CD14-positive monocyte (primary cell): ENCODE measurements around the gene RASGRP3. TPM values are rescaled to one million over a fixed set of nuclear protein-coding genes. Genes with fewer than 3 reads are reported as not detected.

Experiments
- DNase-seq, 3 donors: peaks; one replicate each; pipeline ENCODE4 v3.0.0-alpha.2; 2011 to 2022
- H2AFZ ChIP-seq: 2 replicates; pipeline ENCODE4 v1.6.0; 2012; ENCODE audit warnings: mild to moderate bottlenecking, low read depth, low read length, inconsistent platforms; ENCODE audit not compliant: insufficient read depth, poor library complexity, severe bottlenecking
- H3K27ac ChIP-seq, 2 donors: 1 replicate in 1 of 2; 2 replicates in 1 of 2; pipeline ENCODE4 v1.5.1; 2012 to 2013; ENCODE audit warnings: low read length in 2 of 2, control low read depth in 1 of 2, inconsistent platforms in 1 of 2, low read depth in 1 of 2, mild to moderate bottlenecking in 1 of 2
- H3K27me3 ChIP-seq, 2 donors: one replicate each; pipeline versions ENCODE4 v1.6.0 to v1.6.1; 2011 to 2013; ENCODE audit warnings: low read length in 2 of 2; ENCODE audit not compliant: control insufficient read depth in 2 of 2, insufficient read depth in 2 of 2
- H3K36me3 ChIP-seq, 2 donors: replicated peaks in 1 of 2; 1 replicate in 1 of 2; 2 replicates in 1 of 2; pipeline versions ENCODE4 v1.5.1 to v1.6.1; 2012 to 2013; ENCODE audit warnings: low read length in 2 of 2, control low read depth in 1 of 2, inconsistent platforms in 1 of 2, mild to moderate bottlenecking in 1 of 2; ENCODE audit not compliant: insufficient read depth in 2 of 2, control insufficient read depth in 1 of 2
- H3K4me1 ChIP-seq, 2 donors: 1 replicate in 1 of 2; 2 replicates in 1 of 2; pipeline versions ENCODE4 v1.5.1 to v1.6.1; 2012 to 2013; ENCODE audit warnings: low read length in 2 of 2, control low read depth in 1 of 2, inconsistent platforms in 1 of 2, mild to moderate bottlenecking in 1 of 2, moderate library complexity in 1 of 2; ENCODE audit not compliant: insufficient read depth in 2 of 2, control insufficient read depth in 1 of 2
- H3K4me2 ChIP-seq: replicated peaks from 2 replicates; pipeline ENCODE3; 2012; ENCODE audit warnings: low read length, moderate library complexity, mild to moderate bottlenecking; ENCODE audit not compliant: poor library complexity, severe bottlenecking; ENCODE audit errors: extremely low read depth
- H3K4me3 ChIP-seq, 3 experiments: fragments of 200-600 bp in 1 of 3; sonication (generic) in 1 of 3; replicated peaks in 1 of 3; 1 replicate in 2 of 3; 2 replicates in 1 of 3; pipeline ENCODE4 v1.5.1; 2011 to 2013; ENCODE audit warnings: low read length in 3 of 3, mild to moderate bottlenecking in 3 of 3, control low read depth in 2 of 3, low read depth in 2 of 3, inconsistent platforms in 1 of 3, moderate library complexity in 1 of 3
- H3K79me2 ChIP-seq: 2 replicates; pipeline ENCODE4 v1.6.0; 2012; ENCODE audit warnings: mild to moderate bottlenecking, control low read depth, inconsistent platforms, low read length, moderate library complexity; ENCODE audit not compliant: insufficient read depth
- H3K9ac ChIP-seq: 2 replicates; pipeline ENCODE4 v1.6.0; 2017; ENCODE audit warnings: low read length, mild to moderate bottlenecking; ENCODE audit not compliant: insufficient read depth, poor library complexity, severe bottlenecking
- H3K9me3 ChIP-seq, 2 donors: replicated peaks in 1 of 2; 1 replicate in 1 of 2; 2 replicates in 1 of 2; pipeline versions ENCODE4 v1.5.1 to v1.6.1; 2012 to 2013; ENCODE audit warnings: low read length in 2 of 2, control low read depth in 1 of 2; ENCODE audit not compliant: control insufficient read depth in 1 of 2, insufficient read depth in 1 of 2
- H4K20me1 ChIP-seq: 2 replicates; pipeline ENCODE4 v1.6.0; 2012; ENCODE audit warnings: mild to moderate bottlenecking, low read length, control low read depth, moderate library complexity; ENCODE audit not compliant: insufficient read depth
- H3K27ac Mint-ChIP-seq, 7 donors: one replicate each; pipeline ENCODE4 v1.8.0; 2020; ENCODE audit warnings: mild to moderate bottlenecking in 7 of 7, mixed read lengths in 7 of 7, moderate library complexity in 6 of 7, inconsistent platforms in 2 of 7
- H3K27me3 Mint-ChIP-seq, 3 donors: one replicate each; pipeline ENCODE4 v1.8.0; 2021 to 2022; ENCODE audit warnings: low read depth in 3 of 3, mild to moderate bottlenecking in 3 of 3, mixed read lengths in 3 of 3, moderate library complexity in 3 of 3, inconsistent platforms in 1 of 3
- H3K36me3 Mint-ChIP-seq, 2 donors: one replicate each; pipeline ENCODE4 v1.8.0; 2020; ENCODE audit warnings: mixed read lengths in 2 of 2, inconsistent platforms in 1 of 2, mild to moderate bottlenecking in 1 of 2
- H3K4me1 Mint-ChIP-seq: one replicate; pipeline ENCODE4 v1.8.0; 2020; ENCODE audit warnings: mild to moderate bottlenecking, mixed read lengths
- H3K4me3 Mint-ChIP-seq, 2 donors: one replicate each; pipeline ENCODE4 v1.8.0; 2020; ENCODE audit warnings: mild to moderate bottlenecking in 2 of 2, mixed read lengths in 2 of 2, moderate library complexity in 1 of 2
- H3K9me3 Mint-ChIP-seq, 7 donors: one replicate each; pipeline ENCODE4 v1.8.0; 2020 to 2022; ENCODE audit warnings: mixed read lengths in 7 of 7, mild to moderate bottlenecking in 6 of 7, moderate library complexity in 6 of 7, inconsistent platforms in 2 of 7
- WGBS: methylation state at CpG from one replicate; pipeline ENCODE4 v1.1.5; 2013; ENCODE audit warnings: missing lambda C conversion rate; ENCODE audit not compliant: insufficient coverage; 5-methylcytosine and 5-hydroxymethylcytosine counted together
- intact Hi-C, 2 donors: fragments of 100-400 bp; cut with micrococcal nuclease; formaldehyde crosslinking; loops; one replicate each; pipeline versions ENCODE4 v1.15.0 to v1.15.1; 2023
- polyA plus RNA-seq, 3 donors: library from polyadenylated mRNA; depleted of rRNA in 1 of 3; unstranded in 2 of 3; stranded (reverse) in 1 of 3; fragments of 300-500 nt in 2 of 3; fragments of >200 nt in 1 of 3; fragmentation: Illumina TruSeq in 2 of 3; gene quantifications; 1 replicate in 2 of 3; 2 replicates in 1 of 3; pipeline ENCODE4 v1.2.3, GENCODE V29; 2012 to 2021
- TF ChIP-seq, protein P1 (sequence below): fragments of 200-600 bp; IDR thresholded peaks from one replicate; pipeline ENCODE4 v1.8.0; 2022; ENCODE audit warnings: antibody characterized with exemption, mild to moderate bottlenecking

RASGRP3 gene
- polyA plus RNA-seq, 3 donors: 0.62 to 0.89 (median 0.84) TPM

DNA sequence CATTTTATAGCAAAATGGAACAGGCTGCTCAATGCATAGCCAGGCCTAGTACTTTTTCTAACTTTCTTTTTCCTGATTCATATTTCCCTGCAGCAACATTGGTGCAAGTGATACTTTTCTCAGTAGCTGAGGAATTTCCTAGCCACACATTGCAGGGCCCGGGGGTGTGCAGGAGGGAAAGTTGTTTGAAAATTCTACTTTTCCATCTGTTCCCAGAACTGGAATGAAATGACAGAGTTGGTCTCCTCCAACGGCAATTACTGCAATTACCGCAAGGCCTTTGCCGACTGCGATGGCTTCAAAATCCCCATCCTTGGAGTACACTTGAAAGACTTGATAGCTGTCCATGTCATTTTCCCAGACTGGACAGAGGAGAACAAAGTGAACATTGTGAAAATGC lies 50.5 kb downstream of the RASGRP3 start:
- H3K79me2 ChIP-seq: no peaks in the 10 kb centered on the region
- H3K4me1 Mint-ChIP-seq: peaks cover 25% of the 10 kb centered on the region
- 100% methylated on average over 4 of the region's 5 CpGs for WGBS
- H3K27me3 Mint-ChIP-seq: peaks cover 0 to 2% (median 0%) of the 10 kb centered on the region in 3 donors
- no peak overlapping the region for H3K4me2 ChIP-seq
- no peak overlapping the region for H3K9ac ChIP-seq
- intact Hi-C loops: no loop called here
- H3K27me3 ChIP-seq: no peaks in the 10 kb centered on the region
- DNase-seq: no peak
- peak overlapping the region in 1 of 7 donors; percentile 16 for H3K27ac Mint-ChIP-seq
- H3K36me3 Mint-ChIP-seq: no peaks in the 10 kb centered on the region
- peaks cover 0 to 2% (median 0%) of the 10 kb centered on the region in 7 donors for H3K9me3 Mint-ChIP-seq
- H3K27ac ChIP-seq: no peak overlapping the region
- peaks cover 3% of the 10 kb centered on the region in 2 donors for H3K4me1 ChIP-seq
- H3K4me3 Mint-ChIP-seq: no peak overlapping the region
- no peak overlapping the region for H3K4me3 ChIP-seq
- TF ChIP-seq, protein P1, sequence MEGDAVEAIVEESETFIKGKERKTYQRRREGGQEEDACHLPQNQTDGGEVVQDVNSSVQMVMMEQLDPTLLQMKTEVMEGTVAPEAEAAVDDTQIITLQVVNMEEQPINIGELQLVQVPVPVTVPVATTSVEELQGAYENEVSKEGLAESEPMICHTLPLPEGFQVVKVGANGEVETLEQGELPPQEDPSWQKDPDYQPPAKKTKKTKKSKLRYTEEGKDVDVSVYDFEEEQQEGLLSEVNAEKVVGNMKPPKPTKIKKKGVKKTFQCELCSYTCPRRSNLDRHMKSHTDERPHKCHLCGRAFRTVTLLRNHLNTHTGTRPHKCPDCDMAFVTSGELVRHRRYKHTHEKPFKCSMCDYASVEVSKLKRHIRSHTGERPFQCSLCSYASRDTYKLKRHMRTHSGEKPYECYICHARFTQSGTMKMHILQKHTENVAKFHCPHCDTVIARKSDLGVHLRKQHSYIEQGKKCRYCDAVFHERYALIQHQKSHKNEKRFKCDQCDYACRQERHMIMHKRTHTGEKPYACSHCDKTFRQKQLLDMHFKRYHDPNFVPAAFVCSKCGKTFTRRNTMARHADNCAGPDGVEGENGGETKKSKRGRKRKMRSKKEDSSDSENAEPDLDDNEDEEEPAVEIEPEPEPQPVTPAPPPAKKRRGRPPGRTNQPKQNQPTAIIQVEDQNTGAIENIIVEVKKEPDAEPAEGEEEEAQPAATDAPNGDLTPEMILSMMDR: no peak
- no peaks in the 10 kb centered on the region for H4K20me1 ChIP-seq
- H3K36me3 ChIP-seq: no peaks in the 10 kb centered on the region
- H3K9me3 ChIP-seq: no peaks in the 10 kb centered on the region
- H2AFZ ChIP-seq: no peak overlapping the region

DNA sequence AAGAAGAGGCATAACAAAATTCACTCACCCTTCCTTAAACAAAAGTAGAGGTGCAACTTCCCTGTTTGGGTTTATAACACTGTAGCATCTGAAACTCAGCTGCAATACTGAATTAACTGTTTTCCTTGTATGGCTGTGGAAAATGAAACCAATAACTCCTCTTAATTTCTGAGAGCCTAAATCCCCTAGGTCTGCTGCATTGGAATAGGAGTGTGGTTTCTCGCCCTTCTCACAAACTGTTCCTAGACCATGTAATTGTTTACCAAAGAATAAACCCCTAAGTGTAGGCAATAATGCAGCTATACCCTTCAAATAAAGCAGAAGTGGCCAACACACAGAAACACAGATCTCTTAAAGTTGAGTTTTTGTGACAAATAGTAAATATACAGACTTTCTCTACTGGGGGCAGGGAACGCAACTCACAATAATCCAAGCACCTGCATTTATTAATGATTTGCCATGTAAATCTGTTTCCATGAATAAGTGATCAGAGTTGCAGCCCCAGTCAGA lies 52.0 kb downstream of the RASGRP3 start:
- H3K27me3 Mint-ChIP-seq: peaks cover 0 to 2% (median 0%) of the 10 kb centered on the region in 3 donors
- H3K27ac Mint-ChIP-seq: peak overlapping the region in 1 of 7 donors; percentile 7
- Histone ChIP-seq H3K4me1 (peaks cover 3% of the 10 kb centered on the region in 2 donors), H3K27ac (no peak overlapping the region), H2AFZ (no peak overlapping the region), H3K9ac (no peak overlapping the region), H3K79me2 (no peaks in the 10 kb centered on the region), H3K4me3 (no peak overlapping the region), H3K36me3 (no peaks in the 10 kb centered on the region), H3K4me2 (no peak overlapping the region), H4K20me1 (no peaks in the 10 kb centered on the region), H3K27me3 (no peaks in the 10 kb centered on the region), H3K9me3 (no peaks in the 10 kb centered on the region)
- intact Hi-C loops: no loop called here
- TF ChIP-seq, protein P1: no peak
- H3K4me3 Mint-ChIP-seq: no peak overlapping the region
- H3K36me3 Mint-ChIP-seq: no peaks in the 10 kb centered on the region
- peak in 1 of 3 donors; percentile 11 for DNase-seq
- WGBS: no CpG with 5 or more reads among the region's 2 CpGs
- peaks cover 28% of the 10 kb centered on the region for H3K4me1 Mint-ChIP-seq
- H3K9me3 Mint-ChIP-seq: no peaks in the 10 kb centered on the region
